HL-60 (cell line): ENCODE data around the gene PAPPA2.

Source experiments
- DNase-seq, 2 experiments: peaks; one replicate each; pipeline ENCODE4 v3.0.0-alpha.2; 2010 to 2020; ENCODE audit warnings: low read depth in 1 of 2, low spot score in 1 of 2
- H3K27ac ChIP-seq: fragments of 250-450 bp; sonication (Bioruptor Pico); replicated peaks from 2 replicates; pipeline ENCODE4 v1.5.1; 2020; ENCODE audit warnings: mild to moderate bottlenecking, moderate library complexity
- H3K27me3 ChIP-seq: fragments of 250-450 bp; sonication (Bioruptor Pico); 2 replicates; pipeline ENCODE4 v1.5.1; 2021; ENCODE audit warnings: mild to moderate bottlenecking, moderate library complexity; ENCODE audit not compliant: insufficient read depth, poor library complexity, severe bottlenecking
- H3K4me3 ChIP-seq: replicated peaks from 2 replicates; pipeline ENCODE4 v1.5.1; 2011; ENCODE audit warnings: mild to moderate bottlenecking, control low read depth, low read length; ENCODE audit not compliant: insufficient read depth
- GABPA ChIP-seq: IDR thresholded peaks from 2 replicates; pipeline ENCODE4 v1.6.1; 2012; ENCODE audit warnings: low read depth
- POLR2AphosphoS5 ChIP-seq: IDR thresholded peaks from 2 replicates; pipeline ENCODE4 v1.6.1; 2012; ENCODE audit warnings: low read depth
- SPI1 ChIP-seq: IDR thresholded peaks from 2 replicates; pipeline ENCODE4 v1.6.1; 2012; ENCODE audit warnings: low read depth, mild to moderate bottlenecking, borderline replicate concordance
- TF ChIP-seq, protein P1 (sequence below): IDR thresholded peaks from one replicate; pipeline ENCODE4 v1.5.1; 2011; ENCODE audit warnings: low read length, control low read depth, inconsistent platforms; ENCODE audit not compliant: insufficient read depth
- TF ChIP-seq, protein P2 (sequence below): IDR thresholded peaks from 2 replicates; pipeline ENCODE4 v1.6.1; 2012; ENCODE audit warnings: low read depth; ENCODE audit not compliant: insufficient replicate concordance

PAPPA2 gene

DNA sequence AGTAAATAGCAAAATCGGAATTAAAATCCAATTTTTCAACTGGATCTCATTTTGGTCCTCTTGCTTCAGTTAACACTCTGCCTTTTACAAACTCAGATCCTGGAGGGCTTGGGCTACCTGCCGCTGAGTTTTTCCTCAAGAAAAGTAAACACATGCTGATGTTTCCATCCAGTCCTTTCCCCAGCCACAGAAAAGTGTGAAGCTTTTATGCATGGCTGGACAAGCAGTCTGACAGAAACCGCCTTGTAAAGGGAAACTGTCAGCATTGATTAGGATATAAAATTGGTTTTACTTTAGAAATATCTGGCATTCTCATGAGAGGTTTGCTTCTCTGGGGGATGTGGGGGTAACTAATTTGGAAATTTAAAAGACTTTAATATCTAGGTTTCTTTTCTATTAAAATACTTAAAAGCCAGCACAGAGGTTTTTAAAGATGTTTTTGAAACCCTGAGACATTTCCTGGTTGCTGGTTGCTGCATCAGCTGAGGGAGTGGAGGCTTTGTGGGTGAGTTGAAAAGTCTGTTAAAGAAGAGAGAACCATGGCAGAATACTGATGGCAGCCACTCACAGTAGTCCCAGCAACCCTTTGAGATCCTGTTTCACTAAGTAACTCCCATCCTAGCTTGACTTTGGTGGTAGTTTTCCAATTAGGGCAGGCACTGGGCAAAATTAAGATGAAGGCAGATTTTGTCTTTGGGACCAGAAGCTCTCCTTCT, 238.3 kb downstream of the PAPPA2 start:
- DNase-seq = no peak
- no peak for TF ChIP-seq POLR2AphosphoS5
- TF ChIP-seq GABPA = no peak
- TF ChIP-seq, protein P1, sequence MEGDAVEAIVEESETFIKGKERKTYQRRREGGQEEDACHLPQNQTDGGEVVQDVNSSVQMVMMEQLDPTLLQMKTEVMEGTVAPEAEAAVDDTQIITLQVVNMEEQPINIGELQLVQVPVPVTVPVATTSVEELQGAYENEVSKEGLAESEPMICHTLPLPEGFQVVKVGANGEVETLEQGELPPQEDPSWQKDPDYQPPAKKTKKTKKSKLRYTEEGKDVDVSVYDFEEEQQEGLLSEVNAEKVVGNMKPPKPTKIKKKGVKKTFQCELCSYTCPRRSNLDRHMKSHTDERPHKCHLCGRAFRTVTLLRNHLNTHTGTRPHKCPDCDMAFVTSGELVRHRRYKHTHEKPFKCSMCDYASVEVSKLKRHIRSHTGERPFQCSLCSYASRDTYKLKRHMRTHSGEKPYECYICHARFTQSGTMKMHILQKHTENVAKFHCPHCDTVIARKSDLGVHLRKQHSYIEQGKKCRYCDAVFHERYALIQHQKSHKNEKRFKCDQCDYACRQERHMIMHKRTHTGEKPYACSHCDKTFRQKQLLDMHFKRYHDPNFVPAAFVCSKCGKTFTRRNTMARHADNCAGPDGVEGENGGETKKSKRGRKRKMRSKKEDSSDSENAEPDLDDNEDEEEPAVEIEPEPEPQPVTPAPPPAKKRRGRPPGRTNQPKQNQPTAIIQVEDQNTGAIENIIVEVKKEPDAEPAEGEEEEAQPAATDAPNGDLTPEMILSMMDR = no peak
- TF ChIP-seq SPI1 = no peak
- Histone ChIP-seq H3K4me3 (no peak overlapping the region), H3K27ac (no peak overlapping the region), H3K27me3 (peaks cover 3% of the 10 kb centered on the region)

DNA sequence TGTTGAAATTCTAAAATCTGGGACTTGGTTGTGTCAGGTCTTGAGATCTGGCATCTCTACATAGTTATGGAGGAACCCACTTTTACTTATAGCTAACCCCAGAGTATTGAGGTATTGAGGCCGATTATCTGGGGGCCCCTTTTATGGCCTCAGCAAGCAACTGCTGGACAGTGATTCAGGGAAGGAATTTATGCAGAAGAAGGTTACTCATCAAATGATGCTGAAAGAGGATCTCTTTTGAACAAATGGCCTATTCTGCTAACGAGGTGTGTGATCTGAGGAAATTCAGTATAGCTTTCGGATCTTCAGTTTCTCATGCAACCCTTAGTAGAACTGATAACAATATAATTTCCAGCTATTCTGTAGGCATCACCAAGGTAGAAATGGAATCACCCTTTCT, 239.9 kb downstream of the PAPPA2 start:
- H3K27me3 ChIP-seq = peaks cover 6% of the 10 kb centered on the region
- no peak for TF ChIP-seq POLR2AphosphoS5
- no peak for TF ChIP-seq SPI1
- no peak for TF ChIP-seq GABPA
- TF ChIP-seq, protein P2, sequence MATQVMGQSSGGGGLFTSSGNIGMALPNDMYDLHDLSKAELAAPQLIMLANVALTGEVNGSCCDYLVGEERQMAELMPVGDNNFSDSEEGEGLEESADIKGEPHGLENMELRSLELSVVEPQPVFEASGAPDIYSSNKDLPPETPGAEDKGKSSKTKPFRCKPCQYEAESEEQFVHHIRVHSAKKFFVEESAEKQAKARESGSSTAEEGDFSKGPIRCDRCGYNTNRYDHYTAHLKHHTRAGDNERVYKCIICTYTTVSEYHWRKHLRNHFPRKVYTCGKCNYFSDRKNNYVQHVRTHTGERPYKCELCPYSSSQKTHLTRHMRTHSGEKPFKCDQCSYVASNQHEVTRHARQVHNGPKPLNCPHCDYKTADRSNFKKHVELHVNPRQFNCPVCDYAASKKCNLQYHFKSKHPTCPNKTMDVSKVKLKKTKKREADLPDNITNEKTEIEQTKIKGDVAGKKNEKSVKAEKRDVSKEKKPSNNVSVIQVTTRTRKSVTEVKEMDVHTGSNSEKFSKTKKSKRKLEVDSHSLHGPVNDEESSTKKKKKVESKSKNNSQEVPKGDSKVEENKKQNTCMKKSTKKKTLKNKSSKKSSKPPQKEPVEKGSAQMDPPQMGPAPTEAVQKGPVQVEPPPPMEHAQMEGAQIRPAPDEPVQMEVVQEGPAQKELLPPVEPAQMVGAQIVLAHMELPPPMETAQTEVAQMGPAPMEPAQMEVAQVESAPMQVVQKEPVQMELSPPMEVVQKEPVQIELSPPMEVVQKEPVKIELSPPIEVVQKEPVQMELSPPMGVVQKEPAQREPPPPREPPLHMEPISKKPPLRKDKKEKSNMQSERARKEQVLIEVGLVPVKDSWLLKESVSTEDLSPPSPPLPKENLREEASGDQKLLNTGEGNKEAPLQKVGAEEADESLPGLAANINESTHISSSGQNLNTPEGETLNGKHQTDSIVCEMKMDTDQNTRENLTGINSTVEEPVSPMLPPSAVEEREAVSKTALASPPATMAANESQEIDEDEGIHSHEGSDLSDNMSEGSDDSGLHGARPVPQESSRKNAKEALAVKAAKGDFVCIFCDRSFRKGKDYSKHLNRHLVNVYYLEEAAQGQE = no peak
- TF ChIP-seq, protein P1 = no peak

DNA sequence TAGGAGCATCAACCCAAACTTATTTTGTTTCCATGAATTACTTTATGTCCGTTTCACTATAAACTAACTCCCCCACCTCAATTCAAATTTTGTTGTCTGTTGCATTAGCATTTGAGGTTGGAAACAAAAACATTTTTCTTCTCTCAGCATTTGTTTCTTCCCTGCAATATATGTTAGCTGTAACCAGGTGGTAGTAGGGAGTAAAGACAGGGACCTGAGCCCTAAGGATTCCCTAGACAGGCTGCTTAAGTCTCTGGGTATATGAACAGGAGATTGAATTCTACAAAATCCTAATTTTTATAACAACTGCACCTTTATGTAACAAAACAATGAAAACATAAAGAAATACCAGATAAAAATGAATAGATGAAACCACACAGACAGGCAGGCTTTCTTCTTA, 242.6 kb downstream of the PAPPA2 start:
- Histone ChIP-seq H3K27me3 (peaks cover 8% of the 10 kb centered on the region), H3K27ac (no peak overlapping the region), H3K4me3 (no peak overlapping the region)
- TF ChIP-seq, protein P1 = no peak
- no peak for TF ChIP-seq SPI1
- TF ChIP-seq GABPA = no peak
- TF ChIP-seq POLR2AphosphoS5 = no peak
- TF ChIP-seq, protein P2 = no peak
- DNase-seq = no peak

More for the DNA sequence above, 239.9 kb downstream of the PAPPA2 start:
- DNase-seq = no peak
- H3K4me3 ChIP-seq = no peak overlapping the region
- H3K27ac ChIP-seq = no peak overlapping the region
